Psoas muscle (tissue), 8 donors: Measurements from ENCODE around the gene PDLIM7. TPM values are rescaled to one million over a fixed set of nuclear protein-coding genes. Genes with fewer than 3 reads are reported as not detected.

Experiments
- ATAC-seq, 4 donors: fragments of 200-7000 bp; cut with Tn5 transposase; one replicate each; pipeline ENCODE4 v1.9.1; 2020; ENCODE audit warnings: moderate library complexity in 3 of 4, mild to moderate bottlenecking in 2 of 4
- DNase-seq, 2 donors: peaks; one replicate each; pipeline ENCODE4 v3.0.0-alpha.2; 2020
- H3K27ac ChIP-seq: fragments of 200-600 bp; one replicate; pipeline ENCODE4 v1.8.0; 2022
- H3K27me3 ChIP-seq, 3 donors: fragments of 200-600 bp in 1 of 3; one replicate each; pipeline versions ENCODE4 v1.6.1 to v1.8.0; 2013 to 2022; ENCODE audit warnings: low read length in 2 of 3, mild to moderate bottlenecking in 2 of 3, moderate library complexity in 1 of 3; ENCODE audit not compliant: insufficient read depth in 3 of 3
- H3K36me3 ChIP-seq, 2 donors: fragments of 200-600 bp in 1 of 2; one replicate each; pipeline versions ENCODE4 v1.6.1 to v1.8.0; 2013 to 2022; ENCODE audit warnings: low read depth in 1 of 2, mild to moderate bottlenecking in 1 of 2, moderate library complexity in 1 of 2; ENCODE audit not compliant: insufficient read depth in 1 of 2
- H3K4me1 ChIP-seq: fragments of 200-600 bp; one replicate; pipeline ENCODE4 v1.8.0; 2022
- H3K4me3 ChIP-seq: fragments of 200-600 bp; one replicate; pipeline ENCODE4 v1.8.0; 2022; ENCODE audit warnings: mild to moderate bottlenecking
- H3K9me3 ChIP-seq: fragments of 200-600 bp; one replicate; pipeline ENCODE4 v1.8.0; 2022
- CTCF ChIP-seq: fragments of 200-600 bp; IDR thresholded peaks from one replicate; pipeline ENCODE4 v1.8.0; 2022; ENCODE audit warnings: antibody characterized with exemption
- WGBS, 3 donors: extraction: QIAGEN DNeasy Blood & Tissue Kit; methylation state at CpG; one replicate each; pipeline versions ENCODE4 v1.1.6 to v1.1.7; 2013; 5-methylcytosine and 5-hydroxymethylcytosine counted together
- intact Hi-C, 2 donors: fragments of 100-400 bp; cut with DNase I; formaldehyde crosslinking; loops; one replicate each; pipeline versions ENCODE4 v1.11.0 to v1.14.2; 2022
- polyA plus RNA-seq, 3 donors: library from polyadenylated mRNA; stranded (reverse); fragments of 200-250 nt; gene quantifications; one replicate each; pipeline ENCODE4 v1.2.3, GENCODE V29; 2013
- total RNA-seq, 4 donors: library from RNA; stranded (reverse); fragmentation: NEBNext Ultra II Directional in 2 of 4; extraction: Animal tissue kit (Norgen Biotek cat#: 25700) in 2 of 4; gene quantifications; one replicate each; pipeline versions ENCODE4 v1.2.1 to v1.2.4, GENCODE V29; 2021 to 2023
- donor health status: healthy with polysubstance abuse.
- donor health status: DM: no; HTN: no; CAD: no; lungs with moderate emphysema.
- donor health status: Bipolar disorder and iron deficiency.
- donor health status: healthy.
- donor health status: DM: yes; HTN: yes; CAD: no.
- donor health status: DM: no; HTN: no; CAD: no.
- donor health status: DM: no; HTN: no; CAD: no.
- donor health status: DM: yes; HTN: yes; CAD: no.

The PDLIM7 gene
- total and polyA plus RNA-seq, 7 donors, result 134 to 254 (median 174) TPM

GRCh38 chr5:177442066-177442826 lies 55.2 kb downstream of the PDLIM7 start:
- DNase-seq (no peak), ATAC-seq (no peak)
- peaks cover 0 to 37% of the 10 kb centered on the region in 2 donors for H3K36me3 ChIP-seq
- no peaks in the 10 kb centered on the region for H3K9me3 ChIP-seq
- peaks cover 0 to 4% (median 0%) of the 10 kb centered on the region in 3 donors for H3K27me3 ChIP-seq
- H3K4me1 ChIP-seq, result peaks cover 6% of the 10 kb centered on the region
- intact Hi-C loops, result no loop called here
- no peak overlapping the region for H3K4me3 ChIP-seq
- 90 to 94% (median 91%) methylated on average over 20 of the region's 20 CpGs for WGBS, 3 donors
- H3K27ac ChIP-seq, result no peak overlapping the region
- TF ChIP-seq CTCF, result no peak

DNA sequence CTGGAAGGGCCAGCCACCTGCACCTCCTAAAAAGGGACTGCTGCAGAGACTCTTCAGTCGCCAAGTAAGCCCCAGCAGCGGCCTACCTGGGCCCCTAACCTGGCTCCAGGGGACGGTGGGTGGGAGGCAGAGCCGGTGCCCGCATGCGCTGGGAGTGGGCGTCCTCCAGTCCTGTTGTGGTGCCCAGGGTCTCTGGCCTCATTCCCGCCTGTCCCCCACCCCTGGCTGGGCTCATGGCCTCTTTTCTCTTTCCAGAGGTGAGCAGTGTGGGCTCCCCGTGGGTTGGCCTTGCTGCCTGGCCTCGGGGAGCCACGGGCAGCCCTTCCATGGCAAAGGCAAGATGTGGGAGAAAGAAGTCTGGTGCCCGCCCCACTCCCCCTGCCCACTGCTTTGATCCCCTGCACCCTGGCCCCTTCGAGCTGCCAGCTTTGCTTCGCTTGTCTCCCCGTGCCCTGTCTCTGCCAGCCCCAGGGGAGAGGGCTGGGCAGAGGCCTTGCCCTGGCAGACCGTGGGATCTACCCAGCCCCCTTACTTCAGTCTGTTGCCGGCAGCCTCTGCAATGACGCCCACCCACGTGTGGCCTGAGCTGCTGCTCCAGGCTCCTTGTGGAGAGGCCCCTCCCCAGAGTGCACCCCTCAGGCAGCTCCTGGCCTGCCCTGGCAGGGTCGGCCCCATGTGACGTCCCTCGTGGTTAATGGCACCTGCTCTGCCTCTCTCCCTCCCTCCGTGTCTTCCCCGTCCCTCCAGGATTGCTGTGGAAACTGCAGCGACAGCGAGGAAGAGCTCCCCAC lies 56.2 kb downstream of the PDLIM7 start:
- Histone ChIP-seq H3K4me3 (no peak overlapping the region), H3K9me3 (no peaks in the 10 kb centered on the region), H3K4me1 (peaks cover 3% of the 10 kb centered on the region), H3K27ac (no peak overlapping the region), H3K27me3 (no peaks in the 10 kb centered on the region), H3K36me3 (peaks cover 0 to 47% of the 10 kb centered on the region in 2 donors)
- ATAC-seq (no peak), DNase-seq (no peak)
- 79 to 91% (median 82%) methylated on average over 18 to 26 of the region's 26 CpGs for WGBS, 3 donors
- intact Hi-C loops, result no loop called here
- no peak for TF ChIP-seq CTCF

DNA sequence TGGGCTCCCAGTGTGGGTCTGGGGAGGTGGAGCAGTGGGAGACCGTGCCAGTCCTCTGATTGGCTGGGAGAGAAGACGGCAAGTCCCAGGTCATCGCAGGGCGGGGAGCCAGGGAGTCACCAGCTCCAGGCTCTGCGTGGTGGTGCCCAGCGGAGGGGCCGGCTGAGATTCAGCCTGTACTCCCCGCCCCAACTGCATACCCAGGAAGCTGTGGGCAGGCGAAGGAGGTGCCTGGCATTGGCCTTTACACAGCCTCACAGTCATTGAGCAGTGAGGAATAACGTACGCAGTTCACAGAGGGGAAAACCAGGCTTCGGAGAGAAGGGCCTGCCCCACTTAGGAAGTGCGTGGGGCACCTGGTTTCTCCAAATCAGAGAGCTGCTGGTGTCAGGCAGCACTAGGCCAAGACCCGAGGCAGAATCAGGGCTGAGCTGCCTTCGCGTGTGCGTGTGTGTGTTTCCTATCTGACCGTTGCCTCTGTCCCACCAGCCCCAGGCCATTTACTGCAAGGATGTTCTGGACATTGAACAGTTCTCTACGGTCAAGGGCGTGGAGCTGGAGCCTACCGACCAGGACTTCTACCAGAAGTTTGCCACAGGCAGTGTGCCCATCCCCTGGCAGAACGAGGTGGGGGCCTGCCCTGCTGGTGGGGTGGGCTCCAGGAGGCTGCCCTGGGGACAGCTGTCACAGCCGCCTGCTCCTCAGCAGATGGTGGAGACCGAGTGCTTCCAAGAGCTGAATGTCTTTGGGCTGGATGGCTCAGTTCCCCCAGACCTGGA lies 57.0 kb downstream of the PDLIM7 start:
- Histone ChIP-seq H3K4me3 (no peak overlapping the region), H3K9me3 (no peaks in the 10 kb centered on the region), H3K27me3 (no peaks in the 10 kb centered on the region), H3K4me1 (no peaks in the 10 kb centered on the region), H3K27ac (no peak overlapping the region), H3K36me3 (peaks cover 0 to 55% of the 10 kb centered on the region in 2 donors)
- 78 to 85% (median 79%) methylated on average over 24 of the region's 24 CpGs for WGBS, 3 donors
- no peak for TF ChIP-seq CTCF
- intact Hi-C loops, result no loop called here
- ATAC-seq (no peak), DNase-seq (no peak)

- peaks cover 0 to 63% of the 10 kb centered on the region in 2 donors for H3K36me3 ChIP-seq
- no peaks in the 10 kb centered on the region for H3K4me1 ChIP-seq
- ATAC-seq (no peak), DNase-seq (no peak)
- no peak for TF ChIP-seq CTCF
- no peaks in the 10 kb centered on the region for H3K27me3 ChIP-seq
- intact Hi-C loops, result no loop called here
- H3K4me3 ChIP-seq, result no peak overlapping the region
- H3K27ac ChIP-seq, result no peak overlapping the region
- no peaks in the 10 kb centered on the region for H3K9me3 ChIP-seq
- WGBS, 3 donors, result 95 to 97% (median 96%) methylated on average over 4 of the region's 4 CpGs
Observed at GRCh38 chr5:177439518-177440053, 57.8 kb downstream of the PDLIM7 start.
